ENCODE measurements around the gene ST13. TPM values are rescaled to one million over a fixed set of nuclear protein-coding genes. Genes with fewer than 3 reads are reported as not detected.
A peak's percentile ranks its signal among the peaks of the same experiment; 100 is the strongest.
"Not testable (repeated sequence)": the region's sequence is repeated elsewhere in the genome, so short reads cannot be mapped to it uniquely, and the experiment has no call there.

ST13 gene
- total RNA-seq, 1 experiment from 2014 or later, result 385 TPM

- Mint-ChIP-seq H3K4me3 (ENCODE audit: unreplicated experiment) (no peak overlapping the region), H3K27me3 (ENCODE audit: insufficient read depth, unreplicated experiment) (no peaks in the 10 kb centered on the region), H3K4me1 (ENCODE audit: low read depth, unreplicated experiment) (peaks cover 13% of the 10 kb centered on the region), H3K9me3 (ENCODE audit: unreplicated experiment) (no peaks in the 10 kb centered on the region), H3K36me3 (ENCODE audit: insufficient read depth, unreplicated experiment) (peaks cover 90% of the 10 kb centered on the region), H3K27ac (ENCODE audit: unreplicated experiment) (no peak overlapping the region)
- intact Hi-C loops (cut with micrococcal nuclease; ENCODE audit: unreplicated experiment), result no loop called here
- POLR2A ChIA-PET, result no interaction called here
- no TSS peak for BruUV-seq (replicated peaks)
- H3K36me3 ChIP-seq (ENCODE audit: control insufficient read depth, insufficient read depth, low read length), result no peaks in the 10 kb centered on the region
- TF ChIP-seq, protein P1, sequence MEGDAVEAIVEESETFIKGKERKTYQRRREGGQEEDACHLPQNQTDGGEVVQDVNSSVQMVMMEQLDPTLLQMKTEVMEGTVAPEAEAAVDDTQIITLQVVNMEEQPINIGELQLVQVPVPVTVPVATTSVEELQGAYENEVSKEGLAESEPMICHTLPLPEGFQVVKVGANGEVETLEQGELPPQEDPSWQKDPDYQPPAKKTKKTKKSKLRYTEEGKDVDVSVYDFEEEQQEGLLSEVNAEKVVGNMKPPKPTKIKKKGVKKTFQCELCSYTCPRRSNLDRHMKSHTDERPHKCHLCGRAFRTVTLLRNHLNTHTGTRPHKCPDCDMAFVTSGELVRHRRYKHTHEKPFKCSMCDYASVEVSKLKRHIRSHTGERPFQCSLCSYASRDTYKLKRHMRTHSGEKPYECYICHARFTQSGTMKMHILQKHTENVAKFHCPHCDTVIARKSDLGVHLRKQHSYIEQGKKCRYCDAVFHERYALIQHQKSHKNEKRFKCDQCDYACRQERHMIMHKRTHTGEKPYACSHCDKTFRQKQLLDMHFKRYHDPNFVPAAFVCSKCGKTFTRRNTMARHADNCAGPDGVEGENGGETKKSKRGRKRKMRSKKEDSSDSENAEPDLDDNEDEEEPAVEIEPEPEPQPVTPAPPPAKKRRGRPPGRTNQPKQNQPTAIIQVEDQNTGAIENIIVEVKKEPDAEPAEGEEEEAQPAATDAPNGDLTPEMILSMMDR (IDR thresholded peaks at IDR 0.05; ENCODE audit: insufficient read depth in 1 of 2, low read depth in 1 of 2, low read length in 1 of 2, severe bottlenecking in 1 of 2, unreplicated experiment in 1 of 2), result no peak
- CTCF ChIA-PET, result no interaction called here
- no peak overlapping the region for H3K4me3 ChIP-seq (ENCODE audit: low read depth, low read length)
- H3K4me1 ChIP-seq, result 0 out of 2 replicates have a peak, but pooled peaks cover 3% of the 10 kb centered on the region
- H3K9me3 ChIP-seq, result no peaks in the 10 kb centered on the region
- H3K27me3 ChIP-seq (replicated peaks; ENCODE audit: control insufficient read depth, insufficient read depth, low read length), result no peaks in the 10 kb centered on the region
- DNase-seq, result no peak
Measured at GRCh38 chr22:40834619-40835018, 21.8 kb downstream of the ST13 start.

DNA sequence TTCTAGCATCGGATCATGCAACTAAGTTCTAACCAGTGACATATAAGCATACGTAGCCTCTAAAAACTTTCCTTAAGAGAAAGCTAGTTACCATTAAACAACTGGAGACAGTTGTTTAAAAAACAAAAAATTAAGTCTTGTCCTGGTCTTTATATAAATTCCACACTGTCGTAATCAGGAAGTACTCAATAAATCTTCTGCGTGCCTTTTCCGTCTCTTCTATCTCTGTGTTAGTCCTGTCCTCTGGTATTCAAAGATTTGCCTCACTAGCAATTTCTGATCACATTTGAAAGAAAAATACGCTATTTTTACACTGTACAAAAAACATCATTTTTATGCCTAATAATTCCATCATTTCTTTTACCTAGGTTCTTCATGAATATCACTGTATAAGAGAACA is 27.3 kb downstream of the ST13 start:
- H3K9me3 Mint-ChIP-seq (ENCODE audit: unreplicated experiment), result no peaks in the 10 kb centered on the region
- H3K4me1 ChIP-seq, result peaks cover 29% of the 10 kb centered on the region
- H3K36me3 ChIP-seq (ENCODE audit: control insufficient read depth, insufficient read depth, low read length), result no peaks in the 10 kb centered on the region
- BruUV-seq (replicated peaks), result no TSS peak
- H3K27ac Mint-ChIP-seq (ENCODE audit: unreplicated experiment), result peak overlapping the region; percentile 29
- intact Hi-C loops (cut with micrococcal nuclease; ENCODE audit: unreplicated experiment), result no loop called here
- peaks cover 79% of the 10 kb centered on the region for H3K36me3 Mint-ChIP-seq (ENCODE audit: insufficient read depth, unreplicated experiment)
- no peaks in the 10 kb centered on the region for H3K9me3 ChIP-seq
- no peak for DNase-seq
- no peaks in the 10 kb centered on the region for H3K27me3 Mint-ChIP-seq (ENCODE audit: insufficient read depth, unreplicated experiment)
- ChIA-PET POLR2A (interaction anchor here (0.6 kb wide), 1 partner anchor 114 kb away, joined by 3 read pairs; no protein-coding TSS in a partner anchor), CTCF (no interaction called here)
- TF ChIP-seq, protein P1 (IDR thresholded peaks at IDR 0.05; ENCODE audit: insufficient read depth in 1 of 2, low read depth in 1 of 2, low read length in 1 of 2, severe bottlenecking in 1 of 2, unreplicated experiment in 1 of 2), result no peak
- no peaks in the 10 kb centered on the region for H3K27me3 ChIP-seq (replicated peaks; ENCODE audit: control insufficient read depth, insufficient read depth, low read length)
- H3K4me3 Mint-ChIP-seq (ENCODE audit: unreplicated experiment), result no peak overlapping the region
- peaks cover 13% of the 10 kb centered on the region for H3K4me1 Mint-ChIP-seq (ENCODE audit: low read depth, unreplicated experiment)
- no peak overlapping the region for H3K4me3 ChIP-seq (ENCODE audit: low read depth, low read length)

- BruUV-seq (replicated peaks), result no TSS peak
- H3K4me1 Mint-ChIP-seq (ENCODE audit: low read depth, unreplicated experiment), result peaks cover 7% of the 10 kb centered on the region
- intact Hi-C loops (cut with micrococcal nuclease; ENCODE audit: unreplicated experiment), result no loop called here
- H3K27me3 Mint-ChIP-seq (ENCODE audit: insufficient read depth, unreplicated experiment), result no peaks in the 10 kb centered on the region
- Histone ChIP-seq H3K9me3 (no peaks in the 10 kb centered on the region), H3K4me1 (peaks cover 26% of the 10 kb centered on the region), H3K4me3 (ENCODE audit: low read depth, low read length) (no peak overlapping the region), H3K36me3 (ENCODE audit: control insufficient read depth, insufficient read depth, low read length) (no peaks in the 10 kb centered on the region), H3K27me3 (replicated peaks; ENCODE audit: control insufficient read depth, insufficient read depth, low read length) (no peaks in the 10 kb centered on the region)
- ChIA-PET CTCF (no interaction called here), POLR2A (no interaction called here)
- TF ChIP-seq, protein P1 (IDR thresholded peaks at IDR 0.05; ENCODE audit: insufficient read depth in 1 of 2, low read depth in 1 of 2, low read length in 1 of 2, severe bottlenecking in 1 of 2, unreplicated experiment in 1 of 2), result no peak
- peak; percentile 68 to 79 for DNase-seq
- H3K9me3 Mint-ChIP-seq (ENCODE audit: unreplicated experiment), result no peaks in the 10 kb centered on the region
- H3K27ac Mint-ChIP-seq (ENCODE audit: unreplicated experiment), result peak overlapping the region; percentile 59
- H3K4me3 Mint-ChIP-seq (ENCODE audit: unreplicated experiment), result peak overlapping the region; percentile 48
- H3K36me3 Mint-ChIP-seq (ENCODE audit: insufficient read depth, unreplicated experiment), result peaks cover 72% of the 10 kb centered on the region
Measured at GRCh38 chr22:40826984-40827741, 29.3 kb downstream of the ST13 start.

DNA sequence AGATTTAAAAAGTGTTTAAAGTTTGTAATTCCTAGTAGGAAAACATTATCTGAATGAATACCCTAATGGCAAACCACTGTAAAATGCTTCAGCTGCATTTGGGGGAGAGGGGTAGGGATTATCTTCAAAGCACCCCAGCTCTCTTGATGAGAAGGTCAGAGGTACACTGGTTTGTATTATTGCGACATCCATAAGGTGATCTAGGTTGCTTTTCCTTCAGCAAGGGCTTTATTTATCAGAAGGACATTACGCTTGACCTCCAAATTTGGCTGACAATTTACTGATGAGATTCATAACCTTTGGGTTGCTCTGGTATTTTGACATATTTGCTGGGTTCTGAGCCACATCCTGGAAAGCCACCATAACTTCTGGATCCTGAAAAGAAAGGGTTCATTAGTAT is 30.1 kb downstream of the ST13 start:
- H3K36me3 ChIP-seq (ENCODE audit: control insufficient read depth, insufficient read depth, low read length); H3K4me3 Mint-ChIP-seq (ENCODE audit: unreplicated experiment); CTCF ChIA-PET; H3K9me3 ChIP-seq; H3K27me3 ChIP-seq (replicated peaks; ENCODE audit: control insufficient read depth, insufficient read depth, low read length); H3K27me3 Mint-ChIP-seq (ENCODE audit: insufficient read depth, unreplicated experiment); H3K4me3 ChIP-seq (ENCODE audit: low read depth, low read length); H3K4me1 Mint-ChIP-seq (ENCODE audit: low read depth, unreplicated experiment); H3K9me3 Mint-ChIP-seq (ENCODE audit: unreplicated experiment); DNase-seq; POLR2A ChIA-PET; intact Hi-C loops (cut with micrococcal nuclease; ENCODE audit: unreplicated experiment): not testable (repeated sequence)
- Mint-ChIP-seq H3K27ac (ENCODE audit: unreplicated experiment) (peak overlapping the region; percentile 59), H3K36me3 (ENCODE audit: insufficient read depth, unreplicated experiment) (peaks cover 67% of the 10 kb centered on the region)
- peaks cover 26% of the 10 kb centered on the region for H3K4me1 ChIP-seq
- TSS peak; percentile 91 for BruUV-seq (replicated peaks)
